Uterus (tissue), 4 donors: ENCODE data around the gene CTDSPL. TPM values are rescaled to one million over a fixed set of nuclear protein-coding genes. Genes with fewer than 3 reads are reported as not detected.

Experiments
- DNase-seq, 2 donors: peaks; one replicate each; pipeline ENCODE4 v3.0.0-alpha.2; 2019 to 2020
- H3K27ac ChIP-seq, 2 donors: fragments of 200-600 bp; sonication (generic); 1 replicate in 1 of 2; 2 replicates in 1 of 2; pipeline ENCODE4 v1.5.1; 2016 to 2018
- H3K27me3 ChIP-seq, 2 donors: fragments of 200-600 bp; sonication (generic); one replicate each; pipeline ENCODE4 v1.5.1; 2018 to 2019; ENCODE audit warnings: control low read depth in 1 of 2
- H3K36me3 ChIP-seq, 2 donors: fragments of 200-600 bp; sonication (generic); one replicate each; pipeline ENCODE4 v1.5.1; 2019; ENCODE audit warnings: control low read depth in 1 of 2
- H3K4me1 ChIP-seq, 2 donors: fragments of 200-600 bp; sonication (generic); one replicate each; pipeline ENCODE4 v1.5.1; 2018 to 2019; ENCODE audit warnings: control low read depth in 1 of 2
- H3K4me3 ChIP-seq, 2 donors: fragments of 200-600 bp; sonication (generic); 1 replicate in 1 of 2; 2 replicates in 1 of 2; pipeline ENCODE4 v1.5.1; 2018 to 2019; ENCODE audit warnings: mild to moderate bottlenecking in 1 of 2
- H3K9me3 ChIP-seq, 2 donors: fragments of 200-600 bp; sonication (generic); one replicate each; pipeline ENCODE4 v1.5.1; 2019; ENCODE audit warnings: control low read depth in 1 of 2
- POLR2A ChIP-seq, 2 donors: fragments of 450-650 bp; IDR thresholded peaks; one replicate each; pipeline ENCODE4 v1.6.1; 2016; ENCODE audit warnings: antibody characterized with exemption in 2 of 2, mild to moderate bottlenecking in 1 of 2, moderate library complexity in 1 of 2
- intact Hi-C: fragments of 100-400 bp; cut with DNase I; formaldehyde crosslinking; loops from one replicate; pipeline ENCODE4 v1.15.1; 2023; ENCODE audit warnings: low total_unique reads
- total RNA-seq, 4 donors: library from RNA; depleted of rRNA in 3 of 4; stranded (reverse); fragments of >200 nt in 3 of 4; gene quantifications; one replicate each; pipeline versions ENCODE4 v1.1.0 to v1.2.4, GENCODE V29; 2014 to 2023
- TF ChIP-seq, protein P1 (sequence below), 4 experiments: fragments of 200-600 bp in 2 of 4; fragments of 450-650 bp in 2 of 4; sonication (generic) in 2 of 4; IDR thresholded peaks; one replicate each; pipeline ENCODE4 v1.5.1; 2016 to 2019; ENCODE audit warnings: antibody characterized with exemption in 4 of 4, mild to moderate bottlenecking in 2 of 4, moderate library complexity in 1 of 4
- donor health status: DM: yes; HTN: yes; CAD: no.

The CTDSPL gene
- total RNA-seq, 4 donors from 2014 or later = 6.4 to 55.9 (median 28.7) TPM

DNA sequence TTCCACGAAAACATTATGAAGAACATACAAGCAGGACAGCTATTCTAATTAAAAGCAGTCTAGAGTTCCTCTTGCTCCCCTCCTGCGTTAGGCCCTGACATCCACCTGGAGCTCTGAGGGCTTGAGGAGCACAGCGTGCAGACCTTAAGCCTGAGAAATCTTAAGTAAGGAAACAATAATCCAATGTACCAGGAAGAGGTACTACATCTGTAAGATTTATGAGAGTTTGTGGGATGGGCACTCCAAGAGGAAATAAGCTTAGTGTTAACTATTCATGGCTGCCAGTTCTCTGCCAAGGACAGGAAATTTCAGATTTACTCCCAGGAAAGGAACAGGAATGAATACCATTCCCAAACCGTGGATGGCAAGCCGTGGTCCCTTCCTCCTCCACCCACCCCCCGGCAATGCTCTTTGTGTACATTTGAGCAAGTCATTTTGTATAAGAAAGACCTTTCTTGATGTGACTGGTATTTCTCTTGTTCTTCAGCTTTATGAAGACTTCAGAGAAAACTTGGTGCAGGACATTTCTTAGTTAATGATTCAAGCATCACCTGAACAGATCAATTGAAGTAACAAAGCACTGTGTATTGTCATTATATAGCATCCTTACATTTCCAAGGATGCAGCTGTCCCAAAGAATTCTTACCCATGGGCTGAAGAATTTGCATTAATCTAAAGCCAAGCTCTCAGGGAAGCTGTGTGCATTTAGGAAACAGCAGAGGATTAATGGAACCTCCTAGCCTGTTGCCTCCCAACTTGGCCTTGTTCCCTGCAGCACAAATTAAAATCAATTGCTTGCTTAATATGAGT, 100.1 kb downstream of the CTDSPL start:
- Histone ChIP-seq H3K36me3 (no peaks in the 10 kb centered on the region), H3K4me3 (no peak overlapping the region), H3K27me3 (no peaks in the 10 kb centered on the region), H3K9me3 (no peaks in the 10 kb centered on the region), H3K4me1 (peaks cover 0 to 10% of the 10 kb centered on the region in 2 donors), H3K27ac (peak overlapping the region; percentile 53 to 65)
- no peak for DNase-seq
- TF ChIP-seq, protein P1, sequence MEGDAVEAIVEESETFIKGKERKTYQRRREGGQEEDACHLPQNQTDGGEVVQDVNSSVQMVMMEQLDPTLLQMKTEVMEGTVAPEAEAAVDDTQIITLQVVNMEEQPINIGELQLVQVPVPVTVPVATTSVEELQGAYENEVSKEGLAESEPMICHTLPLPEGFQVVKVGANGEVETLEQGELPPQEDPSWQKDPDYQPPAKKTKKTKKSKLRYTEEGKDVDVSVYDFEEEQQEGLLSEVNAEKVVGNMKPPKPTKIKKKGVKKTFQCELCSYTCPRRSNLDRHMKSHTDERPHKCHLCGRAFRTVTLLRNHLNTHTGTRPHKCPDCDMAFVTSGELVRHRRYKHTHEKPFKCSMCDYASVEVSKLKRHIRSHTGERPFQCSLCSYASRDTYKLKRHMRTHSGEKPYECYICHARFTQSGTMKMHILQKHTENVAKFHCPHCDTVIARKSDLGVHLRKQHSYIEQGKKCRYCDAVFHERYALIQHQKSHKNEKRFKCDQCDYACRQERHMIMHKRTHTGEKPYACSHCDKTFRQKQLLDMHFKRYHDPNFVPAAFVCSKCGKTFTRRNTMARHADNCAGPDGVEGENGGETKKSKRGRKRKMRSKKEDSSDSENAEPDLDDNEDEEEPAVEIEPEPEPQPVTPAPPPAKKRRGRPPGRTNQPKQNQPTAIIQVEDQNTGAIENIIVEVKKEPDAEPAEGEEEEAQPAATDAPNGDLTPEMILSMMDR (IDR thresholded peaks at IDR 0.05) = no peak
- TF ChIP-seq POLR2A (IDR thresholded peaks at IDR 0.05) = no peak
- intact Hi-C loops = no loop called here

DNA sequence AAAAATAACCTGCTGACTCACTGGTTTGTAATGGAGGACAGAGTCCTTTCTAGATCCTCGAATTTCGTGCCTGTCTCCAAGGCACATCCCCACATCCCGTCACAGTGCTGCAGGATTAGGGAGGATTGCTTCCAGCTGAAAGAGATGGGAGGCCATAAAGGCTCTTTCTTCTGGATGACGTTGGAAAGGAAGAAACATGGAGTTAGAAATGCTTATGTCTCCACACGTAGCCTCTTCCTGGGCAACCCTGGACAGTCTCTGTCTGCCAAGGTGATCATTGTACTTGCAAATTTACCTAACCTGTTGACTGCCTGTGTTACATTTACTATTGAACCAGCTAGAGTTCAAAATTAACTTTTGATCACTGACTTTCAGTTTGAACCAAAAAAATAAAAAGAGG, 101.3 kb downstream of the CTDSPL start:
- H3K27ac ChIP-seq = peak overlapping the region; percentile 53 to 65
- intact Hi-C loops = no loop called here

DNA sequence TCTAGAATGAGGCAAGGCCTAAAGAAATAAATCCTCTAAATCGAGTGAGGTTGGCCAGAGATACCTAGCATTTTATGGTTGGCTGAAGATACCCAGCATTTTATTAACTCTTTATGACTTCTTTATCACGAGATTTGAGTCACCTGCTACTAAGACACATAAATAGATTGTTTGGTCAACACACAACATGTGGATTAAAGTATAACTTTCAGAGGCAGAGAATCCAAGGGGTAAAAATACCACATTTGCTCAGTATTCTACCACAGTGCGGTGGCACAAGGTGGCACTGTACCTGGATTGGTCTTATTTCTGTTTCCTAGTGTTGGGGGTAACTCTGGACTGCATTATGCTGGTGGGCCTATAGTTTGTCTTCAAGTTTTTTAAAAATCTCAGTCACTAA, 102.0 kb downstream of the CTDSPL start:
- Histone ChIP-seq H3K27me3 (no peaks in the 10 kb centered on the region), H3K27ac (peak overlapping the region; percentile 53 to 65), H3K4me1 (peaks cover 0 to 10% of the 10 kb centered on the region in 2 donors), H3K4me3 (no peak overlapping the region), H3K9me3 (no peaks in the 10 kb centered on the region), H3K36me3 (no peaks in the 10 kb centered on the region)
- DNase-seq = no peak
- TF ChIP-seq, protein P1 (IDR thresholded peaks at IDR 0.05) = no peak
- no peak for TF ChIP-seq POLR2A (IDR thresholded peaks at IDR 0.05)
- intact Hi-C loops = no loop called here

More for the DNA sequence above, 101.3 kb downstream of the CTDSPL start:
- H3K9me3 ChIP-seq = no peaks in the 10 kb centered on the region
- DNase-seq = no peak
- H3K36me3 ChIP-seq = no peaks in the 10 kb centered on the region
- no peak overlapping the region for H3K4me3 ChIP-seq
- H3K4me1 ChIP-seq = peaks cover 0 to 10% of the 10 kb centered on the region in 2 donors
- TF ChIP-seq POLR2A (IDR thresholded peaks at IDR 0.05) = no peak
- TF ChIP-seq, protein P1 (IDR thresholded peaks at IDR 0.05) = no peak
- H3K27me3 ChIP-seq = no peaks in the 10 kb centered on the region

DNA sequence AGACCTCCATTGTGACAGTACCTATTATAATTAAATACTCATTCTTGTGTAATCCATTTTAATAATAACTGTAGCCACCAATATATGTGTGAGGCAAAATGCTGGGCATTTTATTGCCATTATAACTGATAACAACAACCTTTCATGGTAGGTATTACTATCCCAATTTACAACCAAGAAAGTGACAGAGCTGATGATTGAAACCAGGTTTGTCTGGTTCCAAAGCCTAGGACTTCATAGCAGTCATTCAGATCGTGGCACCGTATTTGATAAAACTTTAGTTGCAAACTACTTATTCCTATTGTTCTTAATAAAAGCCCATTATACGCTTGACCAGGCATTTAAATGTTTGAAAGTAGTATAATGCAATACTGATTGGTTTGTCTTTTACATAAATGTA, 102.5 kb downstream of the CTDSPL start:
- no peak for TF ChIP-seq POLR2A (IDR thresholded peaks at IDR 0.05)
- TF ChIP-seq, protein P1 (IDR thresholded peaks at IDR 0.05) = no peak
- no peaks in the 10 kb centered on the region for H3K9me3 ChIP-seq
- H3K27me3 ChIP-seq = no peaks in the 10 kb centered on the region
- no peaks in the 10 kb centered on the region for H3K36me3 ChIP-seq
- no peak overlapping the region for H3K4me3 ChIP-seq
- intact Hi-C loops = no loop called here
- DNase-seq = no peak
- no peak overlapping the region for H3K27ac ChIP-seq
- H3K4me1 ChIP-seq = peaks cover 0 to 10% of the 10 kb centered on the region in 2 donors

DNA sequence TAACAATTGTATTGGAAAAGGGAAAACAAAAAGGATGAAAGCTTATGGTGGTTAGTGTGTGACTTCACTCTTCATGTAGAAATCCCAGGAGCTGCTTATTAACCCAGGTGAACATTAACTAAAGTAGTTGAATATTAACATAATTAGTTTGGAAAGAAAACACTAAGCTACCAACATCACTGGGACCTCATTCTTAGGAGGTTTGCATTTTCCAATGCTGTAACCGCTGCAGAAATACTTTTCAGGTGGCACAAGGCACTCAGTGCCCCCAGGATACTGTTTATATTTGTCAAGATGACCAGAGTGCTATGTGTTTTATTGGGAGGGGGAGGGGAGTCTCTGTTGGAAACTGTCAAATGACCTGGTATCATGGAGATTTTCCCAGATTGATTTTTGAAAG, 103.0 kb downstream of the CTDSPL start:
- H3K36me3 ChIP-seq = no peaks in the 10 kb centered on the region
- H3K4me3 ChIP-seq = no peak overlapping the region
- intact Hi-C loops = no loop called here
- H3K4me1 ChIP-seq = peaks cover 0 to 10% of the 10 kb centered on the region in 2 donors
- no peaks in the 10 kb centered on the region for H3K27me3 ChIP-seq
- TF ChIP-seq, protein P1 (IDR thresholded peaks at IDR 0.05) = no peak
- TF ChIP-seq POLR2A (IDR thresholded peaks at IDR 0.05) = no peak
- H3K27ac ChIP-seq = no peak overlapping the region
- DNase-seq = no peak
- no peaks in the 10 kb centered on the region for H3K9me3 ChIP-seq
